ENCODE results near the gene TEK.

The TEK gene

GRCh38 chr9:27179245-27179865 is 70.3 kb downstream of the TEK start:
- DNase-seq (ENCODE audit: low spot score), result no peak

GRCh38 chr9:27181381-27181780 is 72.4 kb downstream of the TEK start:
- DNase-seq (ENCODE audit: low spot score), result no peak

- DNase-seq (ENCODE audit: low spot score), result no peak
These were observed 73.4 kb downstream of the TEK start for GRCh38 chr9:27182421-27182820.

GRCh38 chr9:27183131-27183530 is 74.1 kb downstream of the TEK start:
- no peak for DNase-seq (ENCODE audit: low spot score)

- DNase-seq (ENCODE audit: low spot score), result no peak
These were observed 74.7 kb downstream of the TEK start for GRCh38 chr9:27183701-27184100.

- DNase-seq (ENCODE audit: low spot score), result no peak
These were observed 75.7 kb downstream of the TEK start for GRCh38 chr9:27184556-27185351.

GRCh38 chr9:27188426-27188825 is 79.4 kb downstream of the TEK start:
- no peak for DNase-seq (ENCODE audit: low spot score)

GRCh38 chr9:27189426-27189825 is 80.4 kb downstream of the TEK start:
- DNase-seq (ENCODE audit: low spot score), result no peak

GRCh38 chr9:27192291-27192960 is 83.4 kb downstream of the TEK start:
- DNase-seq (ENCODE audit: low spot score), result no peak

GRCh38 chr9:27193886-27194285 is 84.9 kb downstream of the TEK start:
- DNase-seq (ENCODE audit: low spot score), result no peak

- DNase-seq (ENCODE audit: low spot score), result no peak
These were observed 85.5 kb downstream of the TEK start for GRCh38 chr9:27194401-27195091.

- no peak for DNase-seq (ENCODE audit: low spot score)
These were observed 86.2 kb downstream of the TEK start for GRCh38 chr9:27195191-27195590.

GRCh38 chr9:27196383-27196782 is 87.4 kb downstream of the TEK start:
- no peak for DNase-seq (ENCODE audit: low spot score)

GRCh38 chr9:27198190-27198589 is 89.2 kb downstream of the TEK start:
- no peak for DNase-seq (ENCODE audit: low spot score)

- DNase-seq (ENCODE audit: low spot score), result no peak
These were observed 93.0 kb downstream of the TEK start for GRCh38 chr9:27202056-27202455.

GRCh38 chr9:27203783-27204182 is 94.8 kb downstream of the TEK start:
- no peak for DNase-seq (ENCODE audit: low spot score)

- no peak for DNase-seq (ENCODE audit: low spot score)
These were observed 95.6 kb downstream of the TEK start for GRCh38 chr9:27204578-27204977.

- no peak for DNase-seq (ENCODE audit: low spot score)
These were observed 96.2 kb downstream of the TEK start for GRCh38 chr9:27205198-27205597.

- DNase-seq (ENCODE audit: low spot score), result no peak
These were observed 97.0 kb downstream of the TEK start for GRCh38 chr9:27206041-27206440.

GRCh38 chr9:27209034-27209433 is 100.0 kb downstream of the TEK start:
- DNase-seq (ENCODE audit: low spot score), result no peak

- DNase-seq (ENCODE audit: low spot score), result no peak
These were observed 101.6 kb downstream of the TEK start for GRCh38 chr9:27210588-27210987.

GRCh38 chr9:27212191-27212590 is 103.2 kb downstream of the TEK start:
- no peak for DNase-seq (ENCODE audit: low spot score)

- no peak for DNase-seq (ENCODE audit: low spot score)
These were observed 103.6 kb downstream of the TEK start for GRCh38 chr9:27212621-27213020.
